ENCODE results near the gene GSTP1. TPM values are rescaled to one million over a fixed set of nuclear protein-coding genes. Genes with fewer than 3 reads are reported as not detected.
"Not testable (repeated sequence)": the region's sequence is repeated elsewhere in the genome, so short reads cannot be mapped to it uniquely, and the experiment has no call there.

Gene GSTP1
- polyA plus RNA-seq, 1 donor from 2014 or later = 214 TPM

DNA sequence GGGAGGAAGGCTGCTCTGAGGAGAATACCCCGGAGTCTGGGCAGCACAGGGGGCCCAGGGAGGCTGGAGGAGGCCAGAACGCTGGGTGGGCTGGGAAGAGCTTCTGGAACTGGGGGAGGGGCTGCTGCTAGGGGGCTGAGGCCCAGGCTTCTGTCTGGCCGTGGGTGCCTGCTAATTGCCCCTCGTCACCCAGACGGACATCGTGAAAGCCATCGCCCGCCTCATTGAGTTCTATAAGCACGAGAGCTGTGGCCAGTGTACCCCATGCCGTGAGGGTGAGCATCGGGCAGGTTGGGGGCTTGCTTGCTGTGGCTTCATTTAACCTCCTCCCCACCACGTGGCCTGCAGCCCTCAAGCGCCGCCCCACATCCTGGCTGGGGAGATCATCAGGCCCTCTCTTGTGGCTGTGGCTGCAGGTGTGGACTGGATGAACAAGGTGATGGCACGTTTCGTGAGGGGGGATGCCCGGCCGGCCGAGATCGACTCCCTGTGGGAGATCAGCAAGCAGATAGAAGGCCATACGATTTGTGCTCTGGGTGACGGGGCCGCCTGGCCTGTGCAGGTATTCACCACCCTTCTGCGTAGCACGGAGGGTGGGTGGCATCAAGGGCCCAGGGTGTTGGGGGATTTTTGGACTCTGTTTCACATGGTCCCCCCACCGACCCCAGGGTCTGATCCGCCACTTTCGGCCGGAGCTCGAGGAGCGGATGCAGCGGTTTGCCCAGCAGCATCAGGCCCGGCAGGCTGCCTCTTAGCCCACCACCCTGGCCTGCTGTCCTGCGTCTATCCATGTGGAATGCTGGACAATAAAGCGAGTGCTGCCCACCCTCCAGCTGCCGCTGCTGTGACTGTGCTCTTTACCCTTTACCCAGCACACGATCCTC lies 28.3 kb downstream of the GSTP1 start:
- Mint-ChIP-seq H3K4me1 (peaks cover 12 to 19% (median 18%) of the 10 kb centered on the region in 3 donors), H3K36me3 (peaks cover 10% of the 10 kb centered on the region), H3K4me3 (peak overlapping the region in 2 of 4 donors; percentile 28 to 66), H3K27me3 (peaks cover 1% of the 10 kb centered on the region), H3K9me3 (no peaks in the 10 kb centered on the region), H3K27ac (peak overlapping the region in 1 of 3 donors; percentile 80)

DNA sequence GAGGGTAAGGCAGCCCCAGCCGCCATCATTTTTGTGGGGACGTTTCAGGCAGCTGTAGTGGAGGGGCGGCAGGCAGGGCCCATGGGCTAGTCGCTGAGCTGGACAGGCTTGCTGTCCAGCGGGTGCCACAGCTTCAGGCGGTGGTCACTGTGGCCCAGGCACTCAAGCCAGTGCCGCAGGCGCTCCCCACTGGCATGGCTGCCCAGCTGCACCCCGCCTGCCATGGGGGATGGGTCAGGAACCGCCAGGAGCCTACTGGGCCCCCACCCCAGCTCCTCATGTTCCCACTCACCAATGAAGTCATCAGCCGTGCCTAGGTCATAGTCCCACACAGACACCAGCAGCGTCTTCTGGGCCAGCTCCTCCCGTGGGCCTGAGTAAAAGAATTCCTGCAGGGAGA lies 29.1 kb downstream of the GSTP1 start:
- Mint-ChIP-seq H3K27me3 (peaks cover 1% of the 10 kb centered on the region), H3K4me1 (peaks cover 12 to 16% (median 14%) of the 10 kb centered on the region in 3 donors), H3K27ac (peak overlapping the region in 1 of 3 donors; percentile 87), H3K36me3 (peaks cover 10% of the 10 kb centered on the region), H3K4me3 (peak overlapping the region in 2 of 4 donors; percentile 32 to 66), H3K9me3 (no peaks in the 10 kb centered on the region)

- peak overlapping the region; percentile 87 to 100 (median 97) for H3K27ac Mint-ChIP-seq
- H3K4me1 Mint-ChIP-seq = peaks cover 12 to 16% (median 14%) of the 10 kb centered on the region in 3 donors
- H3K27me3 Mint-ChIP-seq = peaks cover 1% of the 10 kb centered on the region
- peaks cover 12% of the 10 kb centered on the region for H3K36me3 Mint-ChIP-seq
- no peaks in the 10 kb centered on the region for H3K9me3 Mint-ChIP-seq
- H3K4me3 Mint-ChIP-seq = peak overlapping the region in 3 of 4 donors; percentile 79 to 93 (median 86)
These were observed 29.8 kb downstream of the GSTP1 start for GRCh38 chr11:67613313-67613959.

GRCh38 chr11:67613960-67614715 lies 30.5 kb downstream of the GSTP1 start:
- H3K4me3 Mint-ChIP-seq = peak overlapping the region; percentile 75 to 93 (median 82)
- no peaks in the 10 kb centered on the region for H3K9me3 Mint-ChIP-seq

DNA sequence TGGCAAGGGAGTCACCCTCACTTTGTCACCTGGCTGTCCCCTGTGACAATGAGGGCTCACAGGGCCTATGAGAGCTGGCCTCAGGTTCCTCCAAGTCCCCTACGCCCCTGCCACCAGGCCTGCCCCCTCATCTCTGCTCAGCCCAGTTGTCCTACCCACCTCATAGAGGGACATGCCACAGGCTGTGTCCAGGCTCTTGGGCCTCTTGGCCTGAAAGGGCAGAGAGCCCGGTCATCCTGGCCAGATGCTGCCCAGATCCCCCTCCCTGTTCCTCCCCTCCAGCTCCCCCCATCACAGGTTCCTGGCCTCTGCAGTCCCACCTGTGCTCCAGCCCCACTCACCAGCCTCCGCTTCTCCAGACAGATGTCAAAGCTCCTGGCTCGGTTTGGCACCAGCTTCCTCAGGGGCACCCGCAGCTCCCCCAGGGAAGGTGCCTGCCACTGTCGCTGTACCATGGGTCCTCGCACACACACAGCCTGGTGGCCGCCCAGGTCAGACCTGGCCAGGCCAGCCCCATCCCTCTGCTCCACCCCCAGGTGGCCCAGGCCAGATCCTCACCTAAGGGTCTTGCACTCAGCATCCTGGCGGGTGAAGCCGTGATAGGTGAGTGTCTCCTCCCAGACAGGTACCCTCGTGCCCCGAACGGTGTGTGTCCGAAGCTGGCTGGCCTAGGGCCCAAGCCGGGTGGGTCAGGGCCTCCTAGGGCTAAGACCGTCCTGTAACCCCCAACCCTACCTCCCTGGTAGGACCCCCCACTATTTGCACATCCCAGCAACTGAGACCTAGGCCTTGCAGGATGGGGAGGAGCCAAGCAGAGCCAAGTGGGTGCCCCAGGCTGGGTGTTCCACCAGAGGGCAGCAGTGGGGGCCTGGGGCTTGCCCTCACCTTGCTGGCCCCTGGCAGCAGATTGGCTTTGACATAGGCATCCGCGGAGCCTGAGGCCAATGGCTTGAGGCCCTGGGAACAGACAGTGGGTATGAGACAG lies 31.4 kb downstream of the GSTP1 start:
- Mint-ChIP-seq H3K27me3 (peaks cover 3% of the 10 kb centered on the region), H3K4me3 (peak overlapping the region; percentile 75 to 93 (median 82)), H3K9me3 (no peaks in the 10 kb centered on the region), H3K4me1 (peaks cover 6 to 16% (median 13%) of the 10 kb centered on the region in 3 donors), H3K27ac (peak overlapping the region; percentile 87 to 100 (median 97)), H3K36me3 (peaks cover 8% of the 10 kb centered on the region)

More at GRCh38 chr11:67613960-67614715, 30.5 kb downstream of the GSTP1 start:
- Mint-ChIP-seq H3K36me3 (peaks cover 8% of the 10 kb centered on the region), H3K27me3 (peaks cover 1% of the 10 kb centered on the region), H3K27ac (peak overlapping the region; percentile 87 to 100 (median 97)), H3K4me1 (peaks cover 8 to 16% (median 13%) of the 10 kb centered on the region in 3 donors)

- H3K4me3 Mint-ChIP-seq = peak overlapping the region in 3 of 4 donors; percentile 48 to 68 (median 65)
These were observed 32.3 kb downstream of the GSTP1 start for GRCh38 chr11:67615728-67616430.

DNA sequence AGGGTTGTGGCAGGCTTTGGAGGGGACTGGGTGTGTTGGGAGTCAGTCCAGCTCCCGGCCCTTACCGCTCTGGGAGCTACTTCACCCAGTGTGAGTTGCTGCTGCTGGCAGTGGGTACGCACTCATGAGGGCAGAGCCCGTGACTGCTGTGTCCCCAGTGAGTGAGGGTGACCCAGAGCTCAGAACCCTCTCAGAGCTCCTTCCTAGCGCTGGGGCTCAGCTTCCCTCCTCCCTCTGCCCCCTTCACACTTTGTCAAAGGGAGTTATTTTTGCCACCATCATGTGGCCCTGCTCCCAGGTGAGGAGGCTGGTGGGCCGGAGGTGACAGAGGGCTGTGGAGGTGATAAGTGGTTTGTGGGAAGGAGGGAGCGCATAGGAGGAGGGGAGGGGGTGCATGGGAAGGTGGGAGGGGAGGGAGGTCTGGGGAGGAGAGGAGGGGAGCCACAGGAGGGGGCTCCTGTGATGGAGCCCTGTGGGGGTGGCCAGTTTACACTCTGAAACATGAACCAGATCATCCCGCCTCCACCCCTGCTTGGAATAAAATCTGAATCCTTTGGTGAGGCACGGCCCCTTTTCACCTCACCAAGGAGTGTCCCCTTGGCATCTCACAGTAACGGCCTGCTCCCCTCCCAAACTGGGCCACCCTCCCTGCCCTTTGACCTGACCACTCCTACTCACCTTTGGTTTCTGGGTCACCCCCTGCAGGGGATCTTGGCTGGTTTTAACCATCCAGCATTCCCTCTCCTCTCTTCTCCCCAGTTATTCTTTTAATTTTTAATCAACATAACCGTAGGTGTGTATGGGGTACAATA lies 33.0 kb downstream of the GSTP1 start:
- Mint-ChIP-seq H3K27me3 (peaks cover 4% of the 10 kb centered on the region), H3K4me3 (peak overlapping the region in 3 of 4 donors; percentile 15 to 68 (median 65)), H3K9me3 (no peaks in the 10 kb centered on the region), H3K4me1 (peaks cover 6 to 16% (median 13%) of the 10 kb centered on the region in 3 donors), H3K36me3 (peaks cover 8% of the 10 kb centered on the region), H3K27ac (peak overlapping the region in 2 of 3 donors; percentile 36 to 39)

More at GRCh38 chr11:67615728-67616430, 32.3 kb downstream of the GSTP1 start:
- H3K4me1 Mint-ChIP-seq = peaks cover 6 to 16% (median 13%) of the 10 kb centered on the region in 3 donors
- H3K27ac Mint-ChIP-seq = no peak overlapping the region
- no peaks in the 10 kb centered on the region for H3K9me3 Mint-ChIP-seq
- H3K27me3 Mint-ChIP-seq = peaks cover 4% of the 10 kb centered on the region
- peaks cover 8% of the 10 kb centered on the region for H3K36me3 Mint-ChIP-seq

- Mint-ChIP-seq H3K4me3 (peak overlapping the region in 1 of 4 donors; percentile 15), H3K36me3 (peaks cover 4% of the 10 kb centered on the region), H3K27ac (peak overlapping the region in 1 of 3 donors; percentile 43), H3K4me1 (peaks cover 6 to 15% (median 13%) of the 10 kb centered on the region in 3 donors), H3K27me3 (peaks cover 4% of the 10 kb centered on the region), H3K9me3 (no peaks in the 10 kb centered on the region)
These were observed 33.8 kb downstream of the GSTP1 start for GRCh38 chr11:67617243-67617953.

GRCh38 chr11:67618901-67619659 lies 35.5 kb downstream of the GSTP1 start:
- H3K36me3 Mint-ChIP-seq, H3K27me3 Mint-ChIP-seq, H3K27ac Mint-ChIP-seq, H3K4me1 Mint-ChIP-seq, H3K4me3 Mint-ChIP-seq, H3K9me3 Mint-ChIP-seq: not testable (repeated sequence)

DNA sequence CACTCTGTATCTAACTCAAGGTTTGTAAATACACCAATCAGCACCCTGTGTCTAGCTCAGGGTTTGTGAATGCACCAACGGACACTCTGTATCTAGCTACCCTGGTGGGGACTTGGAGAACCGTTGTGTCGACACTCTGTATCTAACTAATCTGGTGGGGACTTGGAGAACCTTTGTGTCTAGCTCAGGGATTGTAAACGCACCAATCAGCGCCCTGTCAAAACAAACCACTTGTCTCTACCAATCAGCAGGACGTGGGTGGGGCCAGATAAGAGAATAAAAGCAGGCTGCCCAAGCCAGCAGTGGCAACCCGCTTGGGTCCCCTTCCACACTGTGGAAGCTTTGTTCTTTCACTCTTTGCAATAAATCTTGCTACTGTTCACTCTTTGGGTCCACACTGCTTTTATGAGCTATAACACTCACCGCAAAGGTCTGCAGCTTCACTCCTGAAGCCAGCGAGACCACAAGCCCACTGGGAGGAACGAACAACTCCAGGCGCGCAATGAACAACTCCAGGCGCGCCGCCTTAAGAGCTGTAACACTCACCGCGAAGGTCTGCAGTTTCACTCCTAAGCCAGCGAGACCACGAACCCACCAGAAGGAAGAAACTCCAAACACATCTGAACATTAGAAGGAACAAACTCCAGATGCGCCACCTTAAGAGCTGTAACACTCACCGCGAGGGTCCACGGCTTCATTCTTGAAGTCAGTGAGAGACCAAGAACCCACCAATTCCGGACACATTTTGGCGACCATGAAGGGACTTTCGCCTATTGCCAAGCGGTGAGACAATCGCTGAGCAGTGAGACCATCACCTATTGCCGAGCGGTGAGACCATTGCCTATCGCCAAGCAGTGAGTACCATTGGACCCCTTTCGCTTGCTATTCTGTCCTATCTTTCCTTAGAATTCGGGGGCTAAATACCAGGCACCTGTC lies 36.3 kb downstream of the GSTP1 start:
- H3K27me3 Mint-ChIP-seq, H3K4me1 Mint-ChIP-seq, H3K36me3 Mint-ChIP-seq, H3K4me3 Mint-ChIP-seq, H3K9me3 Mint-ChIP-seq, H3K27ac Mint-ChIP-seq: not testable (repeated sequence)

DNA sequence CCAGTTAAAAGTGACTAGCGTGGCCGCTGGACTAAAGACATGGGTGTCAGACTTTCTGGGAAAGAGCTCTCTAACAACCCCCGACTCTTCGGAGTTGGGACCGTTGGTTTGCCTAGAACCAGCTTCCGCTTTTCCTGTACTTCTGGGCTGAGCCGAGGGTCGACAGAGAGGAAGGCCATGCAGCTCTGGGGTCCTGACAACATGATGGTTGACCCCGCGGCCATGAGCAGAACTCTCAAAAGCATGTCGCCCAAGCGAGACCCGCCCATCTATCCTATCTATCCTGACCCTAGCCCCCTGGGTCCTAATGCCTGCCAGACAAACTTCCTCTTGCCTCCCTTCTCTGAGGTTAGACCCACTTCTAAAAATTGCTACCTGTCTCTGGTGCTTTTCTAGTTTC lies 37.0 kb downstream of the GSTP1 start:
- peak overlapping the region in 2 of 3 donors; percentile 19 to 74 for H3K27ac Mint-ChIP-seq
- H3K4me1 Mint-ChIP-seq, H3K27me3 Mint-ChIP-seq, H3K36me3 Mint-ChIP-seq, H3K9me3 Mint-ChIP-seq, H3K4me3 Mint-ChIP-seq: not testable (repeated sequence)
